ACC112 (cell line): Measurements from ENCODE around the gene ANKRD24.
A peak's percentile ranks its signal among the peaks of the same experiment; 100 is the strongest.
"Not testable (repeated sequence)": the region's sequence is repeated elsewhere in the genome, so short reads cannot be mapped to it uniquely, and the experiment has no call there.

Source experiments
- H2AFZ ChIP-seq: fragments of 200-600 bp; sonication (generic); one replicate; pipeline ENCODE4 v1.6.0; 2017; ENCODE audit warnings: antibody characterized with exemption, low read length; ENCODE audit not compliant: unreplicated experiment
- H3K27ac ChIP-seq: fragments of 200-600 bp; sonication (generic); 2 replicates; pipeline ENCODE4 v1.5.1; 2014; ENCODE audit warnings: low read depth, mild to moderate bottlenecking, antibody characterized with exemption, low read length, moderate library complexity
- H3K27me3 ChIP-seq: fragments of 200-600 bp; sonication (generic); 2 replicates; pipeline ENCODE4 v1.6.1; 2014; ENCODE audit warnings: mild to moderate bottlenecking, antibody characterized with exemption, low read length, moderate library complexity, mixed read lengths; ENCODE audit not compliant: insufficient read depth
- H3K36me3 ChIP-seq: fragments of 200-600 bp; sonication (generic); 2 replicates; pipeline ENCODE4 v1.6.1; 2016; ENCODE audit warnings: mild to moderate bottlenecking, antibody characterized with exemption, low read length, moderate library complexity, mixed read lengths; ENCODE audit not compliant: insufficient read depth
- H3K4me1 ChIP-seq: fragments of 200-600 bp; sonication (generic); one replicate; pipeline ENCODE4 v1.6.1; 2016; ENCODE audit warnings: low read length, mixed read lengths; ENCODE audit not compliant: insufficient read depth, unreplicated experiment, control insufficient read depth
- H3K4me3 ChIP-seq: fragments of 200-600 bp; sonication (generic); 2 replicates; pipeline ENCODE4 v1.5.1; 2014; ENCODE audit warnings: mild to moderate bottlenecking, low read depth, low read length
- H3K79me2 ChIP-seq: fragments of 200-600 bp; sonication (generic); one replicate; pipeline ENCODE4 v1.6.0; 2016; ENCODE audit warnings: low read length; ENCODE audit not compliant: control insufficient read depth, unreplicated experiment, insufficient read depth

ANKRD24 gene

DNA sequence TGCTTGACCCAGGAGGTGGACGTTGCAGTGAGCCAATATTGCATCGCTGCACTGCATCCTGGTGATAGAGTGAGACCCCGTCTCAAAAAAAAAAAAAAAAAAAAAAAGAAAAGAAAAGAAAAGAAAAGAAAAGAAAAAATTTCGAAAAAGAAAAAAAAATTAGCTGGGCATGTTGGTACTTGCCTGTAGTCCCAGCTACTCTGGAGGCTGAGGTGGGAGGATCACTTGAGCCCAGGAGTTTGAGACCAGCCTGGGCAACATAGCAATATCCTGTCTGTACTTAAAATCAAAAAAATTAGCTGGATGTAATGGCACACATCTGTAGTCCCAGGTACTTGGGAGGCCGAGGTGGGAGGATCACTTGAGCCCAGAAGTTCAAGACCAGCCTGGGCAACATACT, 49.6 kb downstream of the ANKRD24 start:
- H3K27ac ChIP-seq, H2AFZ ChIP-seq, H3K4me3 ChIP-seq, H3K36me3 ChIP-seq, H3K79me2 ChIP-seq, H3K27me3 ChIP-seq: not testable (repeated sequence)
- peaks cover 12% of the 10 kb centered on the region for H3K4me1 ChIP-seq

DNA sequence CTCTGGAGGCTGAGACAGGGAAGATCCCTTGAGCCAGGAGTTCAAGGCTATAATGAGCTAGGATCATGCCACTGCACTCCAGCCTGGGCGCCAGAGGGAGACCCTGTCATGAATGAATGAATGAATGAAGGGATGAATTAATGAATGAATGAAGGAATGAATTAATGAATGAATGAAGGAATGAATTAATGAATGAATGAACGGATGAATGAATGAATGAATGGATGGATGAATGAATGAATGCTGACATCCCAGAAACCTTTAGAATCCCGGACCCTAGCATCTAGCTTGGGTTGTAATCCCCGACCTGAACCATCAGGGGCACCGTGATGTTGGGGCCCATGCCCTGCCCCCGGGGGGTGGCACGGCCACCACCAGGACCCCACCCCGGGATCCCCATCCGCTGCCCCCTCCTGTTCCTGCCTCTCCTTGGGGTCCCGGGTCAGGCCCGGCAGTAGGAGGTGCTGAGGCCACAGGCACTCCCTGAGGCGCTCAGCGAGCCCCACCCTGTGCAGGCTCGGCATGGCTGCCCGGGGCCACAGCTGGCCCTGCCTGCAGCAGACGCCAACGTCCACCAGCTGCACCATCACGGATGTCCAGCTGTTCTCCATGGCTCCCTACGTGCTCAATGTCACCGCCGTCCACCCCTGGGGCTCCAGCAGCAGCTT, 50.3 kb downstream of the ANKRD24 start:
- Histone ChIP-seq H3K4me3 (no peak overlapping the region), H3K36me3 (no peaks in the 10 kb centered on the region), H3K27me3 (no peaks in the 10 kb centered on the region), H2AFZ (no peak overlapping the region), H3K79me2 (no peaks in the 10 kb centered on the region), H3K27ac (no peak overlapping the region), H3K4me1 (peaks cover 12% of the 10 kb centered on the region)

DNA sequence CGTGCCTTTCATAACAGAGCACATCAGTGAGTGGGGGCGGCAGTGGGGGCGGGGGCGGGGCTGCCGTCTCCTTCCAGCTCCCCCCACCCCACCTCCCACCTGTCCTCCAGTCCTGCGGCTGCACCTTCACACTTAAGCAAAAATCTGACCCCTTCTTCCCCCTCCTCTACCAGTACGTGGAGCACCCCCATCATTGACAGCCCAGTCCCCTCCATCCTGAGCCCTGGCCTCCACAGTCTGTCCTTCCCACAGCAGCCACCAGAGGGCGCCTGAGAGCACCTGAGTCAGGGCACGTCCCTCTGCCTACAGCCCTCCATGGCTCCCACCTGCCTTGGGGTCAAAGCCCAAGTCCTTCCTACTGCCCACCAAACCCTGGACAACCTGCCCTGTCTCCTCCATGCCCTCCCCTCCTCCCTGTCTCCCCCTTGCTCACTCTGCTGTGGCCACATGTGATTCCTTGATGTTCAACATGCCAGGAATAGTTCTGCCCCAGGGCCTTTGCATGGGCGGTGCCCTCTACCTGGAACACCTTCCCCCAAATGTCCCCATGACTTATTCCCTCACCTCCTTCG, 50.9 kb downstream of the ANKRD24 start:
- Histone ChIP-seq H3K27ac (no peak overlapping the region), H3K4me1 (peaks cover 11% of the 10 kb centered on the region), H3K27me3 (no peaks in the 10 kb centered on the region), H2AFZ (no peak overlapping the region), H3K79me2 (no peaks in the 10 kb centered on the region), H3K4me3 (no peak overlapping the region), H3K36me3 (no peaks in the 10 kb centered on the region)

DNA sequence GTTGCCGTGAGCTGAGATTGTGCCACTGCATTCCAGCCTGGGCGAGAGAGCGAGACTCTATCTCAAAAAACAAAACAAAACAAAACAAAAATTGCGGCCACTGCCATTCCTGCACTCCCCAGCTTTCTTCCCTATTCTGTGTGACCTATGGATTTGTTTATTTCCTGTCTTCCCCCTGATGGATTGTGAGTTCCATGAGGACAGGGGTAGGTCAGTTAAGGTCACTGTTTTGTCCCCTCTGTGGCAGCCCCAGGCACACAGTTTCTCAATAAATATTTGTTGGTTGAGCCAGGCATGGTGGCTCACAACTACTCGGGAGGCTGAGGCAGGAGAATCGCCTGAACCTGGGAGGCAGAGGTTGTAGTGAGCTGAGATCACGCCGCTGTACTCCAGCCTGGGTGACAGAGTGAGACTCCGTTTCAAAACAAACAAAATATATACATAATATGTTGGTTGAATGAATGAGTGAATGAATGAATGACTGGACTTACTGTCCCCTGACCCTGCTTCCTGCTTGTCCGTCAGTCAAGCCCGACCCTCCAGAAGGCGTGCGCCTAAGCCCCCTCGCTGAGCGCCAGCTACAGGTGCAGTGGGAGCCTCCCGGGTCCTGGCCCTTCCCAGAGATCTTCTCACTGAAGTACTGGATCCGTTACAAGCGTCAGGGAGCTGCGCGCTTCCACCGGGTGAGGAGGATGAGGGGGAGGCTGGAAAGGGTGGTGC, 51.8 kb downstream of the ANKRD24 start:
- Histone ChIP-seq H3K36me3 (no peaks in the 10 kb centered on the region), H3K4me1 (peaks cover 3% of the 10 kb centered on the region), H3K4me3 (no peak overlapping the region), H2AFZ (no peak overlapping the region), H3K27ac (no peak overlapping the region), H3K27me3 (no peaks in the 10 kb centered on the region), H3K79me2 (no peaks in the 10 kb centered on the region)

DNA sequence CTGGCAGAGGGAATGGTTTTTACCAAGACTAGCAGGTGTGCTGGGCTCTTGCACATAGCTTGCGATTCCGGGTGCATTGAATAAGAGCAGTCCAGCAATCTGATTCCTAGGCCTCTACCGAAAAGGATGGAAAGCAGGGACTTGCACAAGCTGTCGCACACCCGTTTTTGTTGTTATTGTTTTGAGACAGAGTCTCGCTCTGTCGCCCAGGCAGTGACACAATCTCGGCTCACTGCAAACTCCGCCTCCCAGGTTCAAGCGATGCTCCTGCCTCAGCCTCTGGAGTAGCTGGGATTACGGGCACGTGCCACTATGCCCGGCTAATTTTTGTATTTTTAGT, 52.3 kb downstream of the ANKRD24 start:
- Histone ChIP-seq H3K27ac (no peak overlapping the region), H3K79me2 (no peaks in the 10 kb centered on the region), H3K27me3 (no peaks in the 10 kb centered on the region), H2AFZ (no peak overlapping the region), H3K4me1 (no peaks in the 10 kb centered on the region), H3K4me3 (no peak overlapping the region), H3K36me3 (no peaks in the 10 kb centered on the region)

DNA sequence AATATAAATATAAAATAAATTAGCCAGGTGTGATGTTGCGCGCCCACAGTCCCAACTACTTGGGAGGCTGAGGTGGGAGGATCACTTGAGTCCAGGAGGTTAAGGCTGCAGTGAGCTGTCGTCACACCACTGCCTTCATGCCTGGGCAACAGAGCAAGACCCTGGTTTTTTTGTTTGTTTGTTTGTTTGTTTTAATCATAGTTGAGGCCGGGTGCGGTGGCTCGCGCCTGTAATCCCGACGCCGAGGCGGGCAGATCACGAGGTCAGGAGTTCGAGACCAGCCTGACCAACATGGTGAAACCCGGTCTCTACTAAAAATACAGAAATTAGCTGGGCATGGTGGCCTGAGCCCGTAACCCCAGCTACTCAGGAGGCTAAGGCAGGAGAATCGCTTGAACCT, 55.0 kb downstream of the ANKRD24 start:
- not testable (repeated sequence) for H3K27me3 ChIP-seq

DNA sequence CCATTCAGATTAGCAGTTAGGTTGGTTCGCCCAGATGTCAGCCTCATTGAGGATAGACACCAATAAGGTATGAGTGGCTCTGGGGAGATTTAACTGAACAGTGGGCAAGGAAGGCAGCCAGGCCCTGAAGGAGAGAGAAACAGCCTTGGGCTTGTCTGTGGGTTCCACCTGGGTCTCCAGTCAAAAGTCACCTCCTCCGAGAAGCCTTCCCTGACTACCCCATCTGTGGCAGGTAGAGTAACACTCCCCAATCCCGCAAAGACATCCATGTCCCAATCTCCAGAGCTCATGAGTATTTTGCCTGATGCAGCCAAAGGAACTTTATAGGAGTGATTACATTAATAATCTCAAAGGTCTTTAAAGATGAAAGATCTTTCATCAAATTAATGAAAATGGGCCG, 56.3 kb downstream of the ANKRD24 start:
- H3K79me2 ChIP-seq = no peaks in the 10 kb centered on the region
- H3K36me3 ChIP-seq = no peaks in the 10 kb centered on the region
- H2AFZ ChIP-seq = no peak overlapping the region
- H3K27ac ChIP-seq = no peak overlapping the region
- no peaks in the 10 kb centered on the region for H3K4me1 ChIP-seq
- H3K4me3 ChIP-seq = no peak overlapping the region
- H3K27me3 ChIP-seq = no peaks in the 10 kb centered on the region

More for the DNA sequence above, 55.0 kb downstream of the ANKRD24 start:
- H3K27ac ChIP-seq, H3K36me3 ChIP-seq, H3K4me3 ChIP-seq, H3K79me2 ChIP-seq, H2AFZ ChIP-seq, H3K4me1 ChIP-seq: not testable (repeated sequence)

DNA sequence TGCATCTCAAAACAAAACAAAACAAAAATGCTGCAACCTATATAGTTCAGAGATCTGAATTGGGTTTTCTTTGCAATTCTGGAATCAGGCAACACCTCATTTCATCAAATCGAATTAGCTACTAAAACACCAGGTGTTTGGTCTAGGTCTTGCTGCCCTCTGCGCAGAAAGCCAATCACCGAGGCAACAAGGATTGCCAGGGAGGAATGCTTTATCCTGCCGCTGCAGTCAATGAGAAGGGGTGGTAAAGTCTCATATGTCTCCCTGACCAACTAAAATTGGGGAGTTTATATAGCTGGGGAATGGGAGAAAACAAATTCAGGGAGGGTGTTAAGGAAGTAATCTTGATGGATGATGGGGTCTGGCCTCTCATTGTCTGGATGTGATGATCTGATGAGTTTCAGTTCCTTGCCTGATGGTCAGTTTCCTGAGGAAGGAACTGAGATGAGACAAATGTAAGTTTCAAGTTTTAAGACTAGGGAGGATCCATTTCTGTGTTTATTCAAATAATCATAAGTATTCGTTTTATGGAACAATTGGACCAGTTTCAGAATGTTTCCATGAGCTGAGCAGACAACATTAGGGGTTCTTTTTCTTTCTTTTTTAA, 59.4 kb downstream of the ANKRD24 start:
- Histone ChIP-seq H3K27me3 (no peaks in the 10 kb centered on the region), H2AFZ (no peak overlapping the region), H3K36me3 (no peaks in the 10 kb centered on the region), H3K79me2 (no peaks in the 10 kb centered on the region), H3K27ac (no peak overlapping the region), H3K4me1 (no peaks in the 10 kb centered on the region), H3K4me3 (no peak overlapping the region)

DNA sequence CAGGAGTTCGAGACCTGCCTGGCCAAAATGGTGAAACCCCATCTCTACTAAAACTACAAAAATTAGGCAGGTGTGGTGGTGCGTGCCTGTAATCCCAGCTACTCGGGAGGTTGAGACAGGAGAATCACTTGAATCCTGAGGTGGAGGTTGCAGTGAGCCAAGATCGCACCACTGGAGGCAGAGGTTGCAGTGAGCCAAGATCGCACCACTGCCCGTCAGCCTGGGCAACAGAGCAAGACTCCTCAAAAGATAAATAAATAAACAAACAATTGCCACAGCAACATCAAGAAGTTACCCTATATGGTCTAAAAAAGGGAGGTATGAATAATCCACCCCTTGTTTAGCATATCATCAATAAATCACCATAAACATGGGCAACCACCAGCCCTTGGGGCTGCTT, 63.4 kb downstream of the ANKRD24 start:
- not testable (repeated sequence) for H3K79me2 ChIP-seq, H3K4me1 ChIP-seq, H3K27ac ChIP-seq, H3K27me3 ChIP-seq, H3K36me3 ChIP-seq
- Histone ChIP-seq H3K4me3 (peak overlapping the region; percentile 89; the same call in 1 of the 2 replicates), H2AFZ (peak overlapping the region; percentile 99)

DNA sequence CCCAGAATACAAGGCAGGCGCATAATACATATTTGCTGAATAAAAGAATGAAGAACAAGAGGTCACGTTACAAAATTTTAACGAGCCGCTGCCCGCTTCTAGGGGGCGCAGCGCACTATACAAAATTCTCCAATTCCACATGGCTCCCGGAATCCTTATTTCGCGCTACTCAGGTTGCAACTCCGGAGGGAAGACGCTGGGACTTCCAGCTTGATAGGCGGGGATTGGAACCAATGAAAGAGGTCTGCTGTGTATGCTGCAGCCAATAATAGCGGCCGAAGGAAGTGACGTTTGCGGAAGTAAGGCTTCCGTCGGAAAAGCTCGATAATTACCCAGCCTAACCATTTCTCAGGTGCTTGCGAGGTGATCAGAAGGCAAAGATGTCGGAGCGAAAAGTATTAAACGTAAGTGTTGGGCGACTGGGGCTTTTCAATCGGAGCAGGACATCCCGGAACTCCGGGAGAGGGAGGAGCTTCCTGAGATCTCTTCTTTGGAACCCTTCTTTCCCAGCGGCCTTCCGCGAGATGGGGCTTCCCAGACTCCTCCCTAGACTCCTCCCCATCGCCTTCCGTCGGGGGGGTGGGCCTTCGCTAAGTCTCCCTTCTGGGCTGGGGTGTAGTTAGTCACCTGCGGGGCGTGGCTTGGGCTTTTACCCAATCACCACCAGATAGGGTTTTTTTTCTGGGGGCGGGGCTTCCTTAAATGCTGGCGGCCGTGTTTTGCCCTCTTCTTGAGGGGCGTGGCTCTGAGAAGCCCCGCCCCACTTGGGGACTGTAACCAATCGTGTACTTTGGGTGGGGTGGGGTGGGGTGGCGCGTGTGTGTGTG, 64.5 kb downstream of the ANKRD24 start, which contains the start of gene YJU2:
Gene YJU2 (plus strand): TSS at position 314 of the 827 bp plus-strand sequence. CDS start 67 bp downstream, at position 381.
- Histone ChIP-seq H2AFZ (peak within 1 kb of the TSS; percentile 99), H3K27me3 (no peaks in the 10 kb centered on the region), H3K36me3 (no peaks in the 10 kb centered on the region), H3K4me3 (peak within 1 kb of the TSS; percentile 89), H3K4me1 (no peaks in the 10 kb centered on the region), H3K27ac (peak within 1 kb of the TSS; percentile 96), H3K79me2 (peaks cover 4% of the 10 kb centered on the region)
